ENCODE measurements around the gene ALDH7A1. TPM values are rescaled to one million over a fixed set of nuclear protein-coding genes. Genes with fewer than 3 reads are reported as not detected.
A peak's percentile ranks its signal among the peaks of the same experiment; 100 is the strongest.

ALDH7A1 gene
- total and polyA plus RNA-seq, 7 donors: 16.0 to 37.0 (median 22.2) TPM

DNA sequence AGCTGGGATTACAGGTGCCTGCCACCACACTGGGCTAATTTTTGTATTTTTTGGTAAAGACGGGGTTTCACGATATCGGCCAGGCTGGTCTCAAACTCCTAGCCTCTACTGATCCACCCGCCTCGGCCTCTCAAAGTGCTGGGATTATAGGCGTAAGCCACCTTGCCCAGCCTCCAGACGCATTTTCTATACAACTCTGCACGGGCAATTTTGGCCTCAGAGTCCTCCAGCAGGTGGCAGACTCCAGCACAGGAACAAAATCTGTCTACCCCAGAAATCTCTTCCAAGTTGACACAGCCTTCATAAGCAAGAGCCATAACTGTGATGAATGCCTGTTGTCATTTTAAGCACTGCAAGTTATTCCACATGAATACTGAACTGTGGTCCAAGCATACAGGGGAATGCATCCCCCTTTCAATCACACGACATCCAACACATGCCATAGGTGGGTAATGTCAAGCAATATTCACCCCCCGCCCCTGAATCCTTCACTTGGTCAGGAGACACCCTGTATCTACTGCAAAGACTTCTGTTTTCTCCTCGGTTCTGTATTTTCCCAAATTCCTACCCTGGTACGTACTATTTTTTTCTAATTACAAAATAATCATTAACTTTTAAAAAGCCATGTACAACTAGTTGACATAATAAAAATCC, 50.8 kb downstream of the ALDH7A1 start:
- no peaks in the 10 kb centered on the region for H3K4me1 ChIP-seq
- no peak overlapping the region for H3K27ac ChIP-seq
- H3K9me3 ChIP-seq: no peaks in the 10 kb centered on the region
- H3K36me3 ChIP-seq: peaks cover 0 to 35% (median 10%) of the 10 kb centered on the region in 4 donors
- WGBS, 2 donors: 62 to 76% methylated on average over 12 of the region's 12 CpGs
- H3K27me3 ChIP-seq: no peaks in the 10 kb centered on the region
- TF ChIP-seq, protein P1, sequence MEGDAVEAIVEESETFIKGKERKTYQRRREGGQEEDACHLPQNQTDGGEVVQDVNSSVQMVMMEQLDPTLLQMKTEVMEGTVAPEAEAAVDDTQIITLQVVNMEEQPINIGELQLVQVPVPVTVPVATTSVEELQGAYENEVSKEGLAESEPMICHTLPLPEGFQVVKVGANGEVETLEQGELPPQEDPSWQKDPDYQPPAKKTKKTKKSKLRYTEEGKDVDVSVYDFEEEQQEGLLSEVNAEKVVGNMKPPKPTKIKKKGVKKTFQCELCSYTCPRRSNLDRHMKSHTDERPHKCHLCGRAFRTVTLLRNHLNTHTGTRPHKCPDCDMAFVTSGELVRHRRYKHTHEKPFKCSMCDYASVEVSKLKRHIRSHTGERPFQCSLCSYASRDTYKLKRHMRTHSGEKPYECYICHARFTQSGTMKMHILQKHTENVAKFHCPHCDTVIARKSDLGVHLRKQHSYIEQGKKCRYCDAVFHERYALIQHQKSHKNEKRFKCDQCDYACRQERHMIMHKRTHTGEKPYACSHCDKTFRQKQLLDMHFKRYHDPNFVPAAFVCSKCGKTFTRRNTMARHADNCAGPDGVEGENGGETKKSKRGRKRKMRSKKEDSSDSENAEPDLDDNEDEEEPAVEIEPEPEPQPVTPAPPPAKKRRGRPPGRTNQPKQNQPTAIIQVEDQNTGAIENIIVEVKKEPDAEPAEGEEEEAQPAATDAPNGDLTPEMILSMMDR (IDR thresholded peaks at IDR 0.05): peak in 2 of 4 experiments; percentile 24 to 26
- TF ChIP-seq POLR2A (IDR thresholded peaks at IDR 0.05): no peak
- H3K4me3 ChIP-seq: no peak overlapping the region
- intact Hi-C loops (cut with DNase I): no loop called here
- no peak for DNase-seq

DNA sequence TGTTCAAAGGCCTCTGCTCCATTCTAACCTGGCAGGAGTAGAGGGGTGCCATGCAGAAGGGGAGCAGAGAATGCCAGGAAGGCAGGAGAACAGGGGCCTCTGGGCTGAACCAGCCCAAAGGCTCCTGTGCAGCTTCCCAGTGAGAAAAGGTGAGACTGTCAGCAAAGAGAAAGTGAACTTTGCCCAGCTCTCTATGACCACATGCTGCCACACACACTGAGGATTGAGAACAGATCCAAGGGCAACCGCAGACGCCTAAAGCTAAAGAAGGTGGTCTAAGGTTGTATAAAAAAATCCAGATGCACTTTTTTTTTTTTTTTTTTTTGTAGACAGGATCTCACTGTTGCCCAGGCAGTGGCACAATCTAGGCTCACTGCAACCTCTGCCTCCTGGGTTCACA, 51.4 kb downstream of the ALDH7A1 start:
- TF ChIP-seq POLR2AphosphoS5 (IDR thresholded peaks at IDR 0.05) (no peak), POLR2A (IDR thresholded peaks at IDR 0.05) (no peak), EP300 (IDR thresholded peaks at IDR 0.05) (no peak)
- TF ChIP-seq, protein P1 (IDR thresholded peaks at IDR 0.05): no peak
- peaks cover 0 to 4% (median 4%) of the 10 kb centered on the region in 4 donors for H3K4me1 ChIP-seq
- H3K4me3 ChIP-seq: no peak overlapping the region
- H3K9me3 ChIP-seq: no peaks in the 10 kb centered on the region
- 12 to 76% methylated on average over 2 of the region's 2 CpGs for WGBS, 2 donors
- H3K27ac ChIP-seq: no peak overlapping the region
- intact Hi-C loops (cut with DNase I): no loop called here
- H3K36me3 ChIP-seq: peaks cover 0 to 31% (median 10%) of the 10 kb centered on the region in 4 donors
- no peak for DNase-seq
- H3K27me3 ChIP-seq: no peaks in the 10 kb centered on the region

DNA sequence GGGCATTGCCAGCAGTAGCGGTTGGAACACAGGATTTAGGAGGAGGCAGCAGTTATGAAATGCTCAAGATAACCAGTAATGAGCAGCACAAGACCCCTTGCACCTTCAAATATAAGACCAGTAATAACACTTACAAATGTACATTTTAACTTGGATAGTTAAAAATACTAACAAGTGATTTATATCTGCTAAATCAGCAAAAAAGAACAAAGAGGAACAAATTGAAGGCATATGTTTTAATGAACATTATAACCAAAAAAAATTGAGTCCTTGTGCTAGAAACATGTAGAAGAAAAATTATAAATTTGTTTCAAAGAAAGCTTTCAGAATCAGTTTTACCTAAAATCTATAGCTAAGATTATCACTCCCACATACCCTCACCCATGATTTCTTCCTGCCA, 52.0 kb downstream of the ALDH7A1 start:
- intact Hi-C loops (cut with DNase I): no loop called here
- 93 to 95% methylated on average over 1 of the region's 1 CpG for WGBS, 2 donors
- TF ChIP-seq POLR2AphosphoS5 (IDR thresholded peaks at IDR 0.05): no peak
- TF ChIP-seq, protein P1 (IDR thresholded peaks at IDR 0.05): no peak
- no peak for TF ChIP-seq POLR2A (IDR thresholded peaks at IDR 0.05)
- no peak for TF ChIP-seq EP300 (IDR thresholded peaks at IDR 0.05)
- H3K4me1 ChIP-seq: peaks cover 0 to 7% (median 5%) of the 10 kb centered on the region in 4 donors
- H3K27me3 ChIP-seq: no peaks in the 10 kb centered on the region
- no peak overlapping the region for H3K27ac ChIP-seq
- H3K9me3 ChIP-seq: no peaks in the 10 kb centered on the region
- no peak overlapping the region for H3K4me3 ChIP-seq
- DNase-seq: no peak
- peaks cover 0 to 24% (median 10%) of the 10 kb centered on the region in 4 donors for H3K36me3 ChIP-seq

DNA sequence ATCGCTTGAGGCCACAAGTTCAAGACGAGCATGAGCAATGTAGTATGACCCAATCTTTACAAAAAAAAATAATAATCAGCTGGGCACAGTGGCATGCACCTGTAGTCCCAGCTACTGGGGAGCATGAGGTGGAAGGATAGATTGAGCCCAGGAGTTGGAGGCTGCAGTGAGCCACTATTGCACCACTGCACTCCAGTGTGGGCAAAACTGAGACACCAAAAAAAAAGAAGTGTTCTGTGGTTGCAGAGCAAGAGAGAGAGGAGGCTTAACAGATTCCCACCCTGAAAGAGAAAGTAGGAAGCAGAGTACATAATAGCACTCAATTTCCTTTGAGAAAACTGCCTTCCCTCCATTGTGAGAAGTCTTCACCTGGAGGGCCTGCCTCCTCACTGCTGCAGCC, 52.6 kb downstream of the ALDH7A1 start:
- Histone ChIP-seq H3K9me3 (no peaks in the 10 kb centered on the region), H3K4me1 (peaks cover 0 to 7% (median 5%) of the 10 kb centered on the region in 4 donors), H3K27me3 (no peaks in the 10 kb centered on the region), H3K36me3 (peaks cover 0 to 19% (median 10%) of the 10 kb centered on the region in 4 donors), H3K4me3 (no peak overlapping the region), H3K27ac (no peak overlapping the region)
- 47 to 63% methylated on average over 2 of the region's 2 CpGs for WGBS, 2 donors
- TF ChIP-seq, protein P1 (IDR thresholded peaks at IDR 0.05): no peak
- TF ChIP-seq EP300 (IDR thresholded peaks at IDR 0.05): no peak
- no peak for TF ChIP-seq POLR2AphosphoS5 (IDR thresholded peaks at IDR 0.05)
- TF ChIP-seq POLR2A (IDR thresholded peaks at IDR 0.05): no peak
- intact Hi-C loops (cut with DNase I): no loop called here
- DNase-seq: no peak

DNA sequence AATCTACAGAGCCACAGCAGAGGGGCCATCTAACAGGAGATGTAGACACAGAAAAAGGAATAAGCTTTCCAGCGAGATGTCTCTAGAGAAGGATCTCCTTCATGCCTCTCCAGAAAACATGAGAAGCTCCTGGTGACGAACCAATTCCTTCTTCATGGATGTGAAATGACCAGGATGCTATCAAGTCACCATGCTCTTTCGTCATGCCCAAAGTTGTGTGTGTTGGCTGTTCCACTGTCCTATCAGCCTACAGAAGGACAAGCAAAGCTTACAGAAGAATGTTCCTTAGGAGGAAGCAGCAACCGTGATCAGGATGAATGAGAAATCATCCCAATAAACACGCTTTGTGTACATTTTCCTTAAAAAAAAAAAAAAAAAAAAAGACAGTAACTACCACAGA, 54.4 kb downstream of the ALDH7A1 start:
- Histone ChIP-seq H3K36me3 (peaks cover 0 to 5% (median 1%) of the 10 kb centered on the region in 4 donors), H3K27ac (no peak overlapping the region), H3K9me3 (no peaks in the 10 kb centered on the region), H3K27me3 (no peaks in the 10 kb centered on the region), H3K4me1 (peaks cover 0 to 15% (median 9%) of the 10 kb centered on the region in 4 donors), H3K4me3 (no peak overlapping the region)
- intact Hi-C loops (cut with DNase I): no loop called here
- TF ChIP-seq POLR2AphosphoS5 (IDR thresholded peaks at IDR 0.05) (no peak), POLR2A (IDR thresholded peaks at IDR 0.05) (no peak), EP300 (IDR thresholded peaks at IDR 0.05) (no peak)
- TF ChIP-seq, protein P1 (IDR thresholded peaks at IDR 0.05): no peak
- no peak for DNase-seq
- whole genome bisulfite sequencing, 2 donors: 76 to 84% methylated on average over 5 of the region's 5 CpGs
